ENCODE data around the gene THAP7.
"Not testable (repeated sequence)": the region's sequence is repeated elsewhere in the genome, so short reads cannot be mapped to it uniquely, and the experiment has no call there.

The THAP7 gene

GRCh38 chr22:21012446-21013407 lies 10.8 kb upstream of the THAP7 start:
- DNase-seq, result no peak

- no peak for DNase-seq
Measured at GRCh38 chr22:21010426-21011113, 8.7 kb upstream of the THAP7 start.

- peak in 1 of 2 donors; percentile 27 for DNase-seq
Measured at GRCh38 chr22:21009638-21010425, 7.9 kb upstream of the THAP7 start.

DNA sequence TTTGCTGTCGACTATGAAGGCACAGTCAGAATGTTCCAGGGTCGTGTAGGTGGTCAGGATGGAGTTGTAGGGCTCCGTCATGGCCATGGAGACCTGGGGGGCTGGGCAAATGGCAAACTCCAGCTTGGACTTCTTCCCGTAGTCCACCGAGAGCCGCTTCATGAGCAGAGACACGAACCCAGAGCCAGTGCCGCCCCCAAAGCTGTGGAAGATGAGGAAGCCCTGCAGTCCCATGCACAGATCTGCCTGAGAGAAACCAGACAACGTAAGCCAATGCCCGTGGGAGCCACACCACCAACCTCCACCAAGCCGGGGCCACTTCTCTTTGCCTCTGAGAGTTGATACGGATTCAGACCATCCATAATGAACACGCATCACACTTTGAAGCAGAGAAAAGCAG lies 7.3 kb upstream of the THAP7 start:
- DNase-seq, result not testable (repeated sequence)

DNA sequence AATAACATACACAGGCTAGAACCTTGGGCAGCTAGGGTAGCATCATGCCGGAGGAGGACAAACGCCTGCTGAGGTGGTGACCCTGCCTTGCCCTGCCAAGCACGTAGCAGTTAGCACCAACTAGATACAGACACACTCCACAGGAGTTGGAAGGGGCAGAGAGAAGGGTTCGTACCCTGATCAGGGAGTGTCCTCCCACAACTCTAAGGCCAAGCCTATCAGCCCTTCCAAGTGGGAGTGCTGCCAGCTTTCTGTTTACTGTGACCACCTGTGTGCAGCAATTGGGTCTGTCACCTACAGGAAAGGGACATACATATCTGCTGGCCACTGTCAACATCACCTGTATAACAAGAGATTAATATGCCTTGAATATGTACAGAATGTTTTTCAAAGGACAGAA lies 1.9 kb upstream of the THAP7 start:
- DNase-seq, result no peak

- no peak for DNase-seq
Measured at GRCh38 chr22:21000987-21001600, 824 bp downstream of the THAP7 start.

- no peak for DNase-seq
Measured at GRCh38 chr22:21000207-21000986, 1.5 kb downstream of the THAP7 start.

- no peak for DNase-seq
Measured at GRCh38 chr22:20999350-21000206, 2.3 kb downstream of the THAP7 start.

- no peak for DNase-seq
Measured at GRCh38 chr22:20998411-20999336, 3.2 kb downstream of the THAP7 start.

DNA sequence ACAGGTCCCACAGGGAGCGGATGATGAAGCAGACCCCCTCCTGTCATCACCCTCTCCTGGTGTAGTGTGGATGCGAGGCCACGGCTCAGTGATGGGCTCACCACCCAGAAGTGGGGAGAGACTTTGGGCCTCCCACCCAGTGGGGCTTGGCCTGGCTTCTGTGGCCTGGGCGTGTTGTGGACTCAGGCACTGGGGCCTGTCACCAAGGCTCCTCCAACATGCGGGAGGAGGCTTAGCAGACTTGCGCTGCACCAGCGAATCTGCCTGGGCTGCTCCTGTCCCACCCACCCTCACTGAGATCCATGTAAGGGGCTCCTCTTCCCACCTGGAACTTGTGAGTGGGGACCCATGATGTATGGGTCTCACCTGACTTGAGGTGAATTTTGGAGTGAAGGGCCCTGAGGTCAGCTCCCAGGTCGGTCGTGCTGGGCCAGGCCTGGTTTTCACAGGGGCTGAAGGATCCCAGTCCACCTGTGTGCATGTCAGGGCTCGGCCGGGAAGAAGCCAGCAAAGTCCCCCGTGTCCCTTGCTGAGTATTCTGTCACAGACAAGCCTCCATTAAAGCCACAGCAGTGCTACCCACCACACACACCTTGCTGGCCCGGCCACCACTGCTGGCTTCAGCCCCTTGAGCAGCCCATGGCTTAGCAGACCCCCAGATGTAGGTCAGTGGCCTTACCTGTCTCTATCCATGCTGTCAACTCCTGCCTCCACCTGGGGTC lies 4.2 kb downstream of the THAP7 start:
- no peak for DNase-seq

GRCh38 chr22:20996598-20997535 lies 5.1 kb downstream of the THAP7 start:
- no peak for DNase-seq

- no peak for DNase-seq
Measured at GRCh38 chr22:20996031-20996410, 5.9 kb downstream of the THAP7 start.

DNA sequence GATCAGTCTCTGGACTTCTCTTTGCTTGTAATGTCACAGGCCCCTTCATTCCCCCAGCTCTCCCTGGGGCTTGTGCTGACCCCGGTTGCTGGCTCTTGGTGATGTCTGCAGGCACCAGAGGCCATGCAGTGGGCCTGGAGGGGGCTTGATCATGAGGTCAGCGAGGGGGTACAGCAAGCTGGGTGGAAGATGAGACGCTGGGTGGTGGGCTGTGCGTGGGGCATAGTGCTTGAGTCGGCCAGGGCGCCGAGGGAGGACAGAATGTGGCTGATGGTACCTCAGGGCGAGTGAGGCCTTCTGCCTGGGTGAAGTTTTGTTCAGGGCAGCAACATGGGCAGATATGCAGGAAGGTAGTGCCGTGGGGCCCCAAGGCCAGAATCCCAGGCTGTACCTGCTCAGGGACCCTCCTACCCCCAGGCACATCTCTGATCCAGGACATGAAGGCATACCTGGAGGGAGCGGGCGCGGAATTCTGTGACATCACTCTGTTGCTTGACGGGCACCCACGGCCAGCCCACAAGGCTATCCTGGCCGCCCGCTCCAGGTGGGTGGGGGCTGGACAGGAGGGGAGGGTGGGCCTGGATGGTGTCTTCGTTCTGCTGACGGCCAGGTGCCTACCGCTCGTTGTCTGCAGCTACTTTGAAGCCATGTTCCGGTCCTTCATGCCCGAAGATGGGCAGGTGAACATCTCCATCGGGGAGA lies 6.4 kb downstream of the THAP7 start:
- no peak for DNase-seq

- no peak for DNase-seq
Measured at GRCh38 chr22:20994902-20995241, 7.0 kb downstream of the THAP7 start.

DNA sequence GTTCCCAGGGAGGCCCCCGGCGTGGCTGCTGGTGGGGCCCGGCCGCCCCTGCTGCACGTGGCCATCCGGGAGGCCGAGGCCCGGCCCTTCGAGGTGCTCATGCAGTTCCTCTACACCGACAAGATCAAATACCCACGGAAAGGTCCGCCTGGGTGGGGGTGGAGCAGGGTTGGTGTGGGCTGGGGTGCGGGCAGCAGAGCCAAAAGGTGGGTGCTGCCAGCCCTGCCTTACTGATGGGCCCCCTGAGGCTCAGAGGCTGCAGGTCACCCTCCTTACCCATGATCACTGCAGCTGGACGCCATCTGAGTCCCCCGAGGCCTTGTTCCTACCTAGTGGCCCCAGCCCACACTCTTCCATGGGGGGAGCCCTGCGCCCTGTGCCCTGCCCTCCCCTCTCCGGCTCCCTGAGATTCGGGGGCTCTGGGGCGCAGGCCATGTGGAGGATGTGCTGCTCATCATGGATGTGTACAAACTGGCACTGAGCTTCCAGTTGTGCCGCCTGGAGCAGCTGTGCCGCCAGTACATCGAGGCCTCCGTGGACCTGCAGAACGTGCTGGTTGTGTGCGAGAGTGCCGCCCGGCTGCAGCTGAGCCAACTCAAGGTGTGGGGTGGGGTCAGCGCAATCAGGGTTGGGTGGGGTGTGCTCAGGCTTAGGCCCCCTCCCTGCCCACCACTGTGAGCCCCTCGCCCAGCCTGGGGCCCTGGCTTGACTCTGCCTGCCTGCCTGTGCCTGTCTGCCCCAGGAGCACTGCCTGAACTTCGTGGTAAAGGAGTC lies 7.6 kb downstream of the THAP7 start:
- no peak for DNase-seq

Data from inflammatory macrophage (primary cell).